HepG2 (cell line): Measurements from ENCODE around the gene IQCE. TPM values are rescaled to one million over a fixed set of nuclear protein-coding genes. Genes with fewer than 3 reads are reported as not detected.

Source experiments
- ATF7 ChIP-seq, 2 experiments: fragments of 450-650 bp in 1 of 2; sonication (generic) in 1 of 2; formaldehyde crosslinking in 1 of 2; IDR thresholded peaks; 2 replicates each; pipeline versions ENCODE4 v1.4.0 to v1.6.1; 2016 to 2020; ENCODE audit warnings: antibody characterized with exemption in 1 of 2, mild to moderate bottlenecking in 1 of 2, missing genetic modification reagents in 1 of 2
- ATM ChIP-seq: fragments of 450-650 bp; IDR thresholded peaks from 2 replicates; pipeline ENCODE4 v1.7.1; 2017; ENCODE audit warnings: mild to moderate bottlenecking, borderline replicate concordance
- CREBL2 ChIP-seq: sonication (generic); formaldehyde crosslinking; IDR thresholded peaks from 2 replicates; pipeline ENCODE4 v1.8.1; 2023; ENCODE audit warnings: missing genetic modification reagents, mild to moderate bottlenecking, borderline replicate concordance
- GFI1 ChIP-seq: sonication (generic); formaldehyde crosslinking; IDR thresholded peaks from 2 replicates; pipeline ENCODE4 v1.5.0; 2020; ENCODE audit warnings: missing genetic modification reagents, mild to moderate bottlenecking, borderline replicate concordance
- HHEX ChIP-seq: IDR thresholded peaks from 2 replicates; pipeline ENCODE4 v1.6.1; 2016; ENCODE audit warnings: control low read depth
- KAT8 ChIP-seq: IDR thresholded peaks from 2 replicates; pipeline ENCODE4 v1.6.1; 2016; ENCODE audit warnings: missing genetic modification reagents, missing compliant biosample characterization
- MLXIP ChIP-seq: sonication (generic); formaldehyde crosslinking; IDR thresholded peaks from 2 replicates; pipeline ENCODE4 v1.9.0; 2021; ENCODE audit warnings: missing genetic modification reagents, borderline replicate concordance
- MXD4 ChIP-seq: IDR thresholded peaks from 2 replicates; pipeline ENCODE4 v1.6.1; 2016; ENCODE audit warnings: mild to moderate bottlenecking, missing biosample characterization, missing genetic modification reagents
- NCOA2 ChIP-seq: sonication (generic); formaldehyde crosslinking; IDR thresholded peaks from 2 replicates; pipeline ENCODE4 v1.8.0; 2022; ENCODE audit warnings: inconsistent platforms
- PHF20 ChIP-seq: sonication (generic); formaldehyde crosslinking; IDR thresholded peaks from 2 replicates; pipeline ENCODE4 v1.5.0; 2020; ENCODE audit warnings: mild to moderate bottlenecking, missing genetic modification reagents
- SP5 ChIP-seq: IDR thresholded peaks from 2 replicates; pipeline ENCODE4 v1.6.1; 2016; ENCODE audit warnings: low read depth, borderline replicate concordance
- ZBTB20 ChIP-seq: sonication (generic); formaldehyde crosslinking; IDR thresholded peaks from 2 replicates; pipeline ENCODE4 v1.8.1; 2023; ENCODE audit warnings: missing genetic modification reagents, low read depth, mild to moderate bottlenecking, borderline replicate concordance
- ZNF205 ChIP-seq: IDR thresholded peaks from 2 replicates; pipeline ENCODE4 v1.6.1; 2018; ENCODE audit warnings: missing biosample characterization, missing genetic modification reagents
- ZNF292 ChIP-seq: sonication (generic); formaldehyde crosslinking; IDR thresholded peaks from 2 replicates; pipeline ENCODE4 v1.8.1; 2022; ENCODE audit warnings: mild to moderate bottlenecking, low read depth, missing genetic modification reagents, borderline replicate concordance
- ZNF354B ChIP-seq: sonication (generic); formaldehyde crosslinking; IDR thresholded peaks from 2 replicates; pipeline ENCODE4 v1.8.0; 2022; ENCODE audit warnings: mild to moderate bottlenecking, missing genetic modification reagents
- ZNF646 ChIP-seq: sonication (generic); formaldehyde crosslinking; IDR thresholded peaks from 2 replicates; pipeline ENCODE4 v1.9.0; 2021; ENCODE audit warnings: mild to moderate bottlenecking, missing genetic modification reagents
- ZNF782 ChIP-seq: sonication (generic); formaldehyde crosslinking; IDR thresholded peaks from 2 replicates; pipeline ENCODE4 v1.4.0; 2020; ENCODE audit warnings: missing genetic modification reagents, mild to moderate bottlenecking, borderline replicate concordance
- polyA plus RNA-seq, 8 experiments: library from polyadenylated mRNA; depleted of rRNA in 3 of 8; stranded (reverse) in 7 of 8; unstranded in 1 of 8; fragments of >200 nt; fragmentation: Illumina TruSeq in 4 of 8; extraction: Trizol in 4 of 8; gene quantifications; 2 replicates each; pipeline versions ENCODE4 v1.2.1 to v1.2.3, GENCODE V29; 2011 to 2016; ENCODE audit warnings: low read depth in 4 of 8, missing spikeins in 1 of 8, mixed read lengths in 1 of 8; ENCODE audit not compliant: insufficient read depth in 1 of 8
- total RNA-seq, 5 experiments: library from RNA; depleted of rRNA; stranded (reverse); fragments of >200 nt; fragmentation: Illumina TruSeq; extraction: Trizol; gene quantifications; 2 replicates each; pipeline ENCODE4 v1.2.3, GENCODE V29; 2016; ENCODE audit warnings: low read depth in 1 of 5
- TF ChIP-seq, protein P1 (sequence below): sonication (generic); formaldehyde crosslinking; conservative IDR thresholded peaks from 2 replicates; pipeline ENCODE4 v1.4.0; 2020; ENCODE audit warnings: missing genetic modification reagents

Gene IQCE
- total and polyA plus RNA-seq, 2 of the 13 experiments (the other 11 are each of a cell fraction or from before 2014, with no cell fraction given) = 1.5 to 2.5 TPM

- 0 out of 2 replicates have a peak, but pooled peaks have one; percentile 23 for TF ChIP-seq PHF20 (CRISPR knock-in tag)
- TF ChIP-seq ZBTB20 (CRISPR knock-in tag) = peak; percentile 71; the same call in 1 of the 2 replicates
- no peak for TF ChIP-seq ZNF646 (CRISPR knock-in tag)
- TF ChIP-seq ZNF354B (CRISPR knock-in tag) = no peak
- peak; percentile 58; the same call in 1 of the 2 replicates for TF ChIP-seq KAT8 (CRISPR knock-in tag)
- TF ChIP-seq MLXIP (CRISPR knock-in tag) = no peak; the same call in 1 of the 2 replicates
- no peak; the same call in 1 of the 2 replicates for TF ChIP-seq ZNF292 (CRISPR knock-in tag)
- TF ChIP-seq CREBL2 (CRISPR knock-in tag) = no peak
- TF ChIP-seq ZNF782 (CRISPR knock-in tag) = peak; percentile 58; the same call in 1 of the 2 replicates
- TF ChIP-seq ATM = no peak
- peak; percentile 87 for TF ChIP-seq ZNF205 (CRISPR knock-in tag)
- TF ChIP-seq MXD4 = peak; percentile 78; the same call in 1 of the 2 replicates
- peak; percentile 84 for TF ChIP-seq NCOA2 (CRISPR knock-in tag)
- TF ChIP-seq SP5 (CRISPR knock-in tag) = peak; percentile 96
- TF ChIP-seq, protein P1, sequence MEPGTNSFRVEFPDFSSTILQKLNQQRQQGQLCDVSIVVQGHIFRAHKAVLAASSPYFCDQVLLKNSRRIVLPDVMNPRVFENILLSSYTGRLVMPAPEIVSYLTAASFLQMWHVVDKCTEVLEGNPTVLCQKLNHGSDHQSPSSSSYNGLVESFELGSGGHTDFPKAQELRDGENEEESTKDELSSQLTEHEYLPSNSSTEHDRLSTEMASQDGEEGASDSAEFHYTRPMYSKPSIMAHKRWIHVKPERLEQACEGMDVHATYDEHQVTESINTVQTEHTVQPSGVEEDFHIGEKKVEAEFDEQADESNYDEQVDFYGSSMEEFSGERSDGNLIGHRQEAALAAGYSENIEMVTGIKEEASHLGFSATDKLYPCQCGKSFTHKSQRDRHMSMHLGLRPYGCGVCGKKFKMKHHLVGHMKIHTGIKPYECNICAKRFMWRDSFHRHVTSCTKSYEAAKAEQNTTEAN (CRISPR knock-in tag) = 0 out of 2 replicates have a peak, but pooled peaks have one; percentile 36
- no peak for TF ChIP-seq HHEX (CRISPR knock-in tag)
- no peak for TF ChIP-seq ATF7 (IDR thresholded peaks at IDR 0.05)
- TF ChIP-seq ATF7 (CRISPR knock-in tag; IDR thresholded peaks at IDR 0.05) = 0 out of 2 replicates have a peak, but pooled peaks have one; percentile 13
- peak; percentile 33; the same call in 1 of the 2 replicates for TF ChIP-seq GFI1
Measured at GRCh38 chr7:2622869-2623697, 64.3 kb downstream of the IQCE start (continued).
